Hematopoietic multipotent progenitor cell treated with erythropoietin and hydrocortisone succinate and interleukin-3 and kit ligand, for 15 days (in vitro differentiated cells): Measurements from ENCODE around the gene ITGB1BP1.

Source experiments
- DNase-seq: peaks from one replicate; pipeline ENCODE4 v3.0.0-alpha.2; 2015; ENCODE audit warnings: low spot score

The ITGB1BP1 gene

DNA sequence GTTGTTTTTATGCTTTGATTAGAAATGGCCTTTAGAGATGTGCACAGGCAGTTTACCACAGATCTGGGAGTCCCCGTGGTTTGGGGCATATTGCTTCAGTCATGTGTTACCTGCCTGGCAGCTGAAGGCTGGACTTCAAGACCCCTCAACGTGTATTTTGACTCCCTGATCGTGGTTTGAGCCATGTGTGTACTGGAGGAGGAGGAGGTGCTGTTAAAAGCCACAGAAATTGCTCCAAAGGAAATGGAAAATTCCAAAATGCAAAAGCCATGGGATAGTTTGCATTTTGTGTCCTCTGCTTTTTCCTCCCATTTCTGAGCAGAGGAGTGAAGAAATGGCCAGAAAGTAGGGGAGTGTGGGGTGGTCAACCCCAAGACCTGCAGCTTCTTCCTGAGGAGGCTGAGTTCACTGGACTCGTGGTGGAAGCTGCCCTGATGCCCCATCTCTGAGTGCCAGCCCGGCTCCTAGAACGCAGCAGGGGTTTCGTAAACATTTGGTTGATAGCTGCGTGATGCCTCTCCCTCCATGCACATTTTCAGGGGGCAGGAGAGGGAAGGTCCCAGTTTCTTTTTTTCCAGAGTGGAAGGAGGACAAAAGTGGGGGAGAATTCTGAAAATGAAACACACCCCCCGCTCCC lies 45.7 kb downstream of the ITGB1BP1 start:
- no peak for DNase-seq

DNA sequence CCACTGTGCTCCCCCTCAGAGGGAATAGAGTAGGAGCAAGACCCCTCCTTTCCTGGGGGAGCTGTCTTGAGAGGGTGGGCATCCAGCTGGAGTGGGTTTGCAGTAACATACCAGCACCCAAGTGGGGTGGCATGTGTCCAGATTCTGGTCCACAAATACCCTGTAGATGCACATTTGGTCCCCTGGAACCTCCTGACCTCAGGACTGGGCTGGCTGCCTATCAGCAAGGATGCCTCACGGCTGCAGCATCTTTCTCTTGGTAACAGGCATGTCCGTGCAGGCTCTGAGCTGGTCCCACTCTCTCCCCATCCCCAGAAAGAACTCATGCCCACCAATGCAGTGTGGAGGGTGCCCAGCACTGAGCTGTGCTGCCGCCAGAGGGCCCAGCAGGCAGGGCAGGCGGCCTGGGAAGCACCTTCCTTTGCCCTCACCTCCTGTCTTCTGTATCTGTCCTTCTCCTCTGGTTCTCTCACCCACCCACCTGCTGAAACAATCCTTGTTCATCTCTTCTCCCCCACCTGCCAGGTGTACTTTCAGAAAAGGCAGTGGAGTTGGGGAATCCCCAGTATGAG lies 47.4 kb downstream of the ITGB1BP1 start:
- no peak for DNase-seq

DNA sequence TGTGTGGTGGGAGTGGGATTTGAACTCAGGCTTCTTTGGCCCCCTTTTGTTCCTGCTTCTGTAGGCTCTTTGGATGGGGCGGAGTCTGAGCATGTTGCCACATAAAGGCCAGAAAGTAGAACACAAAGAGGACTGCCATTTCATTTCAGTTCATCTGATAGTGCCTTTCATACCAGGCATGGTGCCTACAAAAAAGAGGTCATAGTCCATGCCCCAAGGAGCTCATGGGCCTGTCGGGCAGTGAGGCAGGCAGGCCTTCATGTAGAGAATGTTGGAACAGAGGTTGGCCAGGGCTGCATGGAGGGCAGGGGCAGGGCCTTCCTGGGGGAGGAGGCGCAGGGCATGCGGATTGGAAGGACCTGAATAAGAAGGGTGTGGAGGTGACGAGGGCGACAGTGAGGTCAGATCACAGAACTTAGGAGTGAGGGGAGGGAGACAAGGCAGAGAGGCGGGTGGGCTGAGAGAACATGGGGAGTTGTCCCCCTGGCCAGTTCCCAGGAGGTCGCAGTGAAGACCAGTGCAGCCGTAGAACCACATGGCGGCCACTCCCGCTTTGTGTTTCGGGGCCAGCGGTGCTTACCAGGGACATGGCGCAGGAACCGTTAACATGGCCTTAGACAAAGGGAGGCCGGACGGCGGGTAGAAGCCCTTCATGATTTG lies 49.1 kb downstream of the ITGB1BP1 start:
- no peak for DNase-seq

DNA sequence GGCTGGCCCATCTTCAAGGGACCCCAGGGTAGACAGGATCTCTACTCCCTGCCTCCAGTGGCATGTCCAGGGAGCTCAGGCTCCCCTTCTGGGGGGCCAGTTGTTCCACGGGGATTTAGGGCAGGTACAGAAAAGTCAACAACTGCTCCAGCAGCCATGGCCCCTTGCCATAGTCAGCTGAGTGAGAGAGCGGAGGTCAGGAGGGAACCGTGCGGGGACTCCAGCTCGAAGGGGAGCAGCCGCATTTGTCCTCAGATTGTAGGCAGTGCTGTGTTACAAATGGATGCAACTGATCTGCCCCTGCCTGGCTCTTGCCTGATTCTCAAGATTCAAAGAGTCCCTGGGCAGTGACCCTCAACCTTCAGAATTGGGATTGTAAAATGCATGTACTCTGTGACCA lies 49.9 kb downstream of the ITGB1BP1 start:
- no peak for DNase-seq

DNA sequence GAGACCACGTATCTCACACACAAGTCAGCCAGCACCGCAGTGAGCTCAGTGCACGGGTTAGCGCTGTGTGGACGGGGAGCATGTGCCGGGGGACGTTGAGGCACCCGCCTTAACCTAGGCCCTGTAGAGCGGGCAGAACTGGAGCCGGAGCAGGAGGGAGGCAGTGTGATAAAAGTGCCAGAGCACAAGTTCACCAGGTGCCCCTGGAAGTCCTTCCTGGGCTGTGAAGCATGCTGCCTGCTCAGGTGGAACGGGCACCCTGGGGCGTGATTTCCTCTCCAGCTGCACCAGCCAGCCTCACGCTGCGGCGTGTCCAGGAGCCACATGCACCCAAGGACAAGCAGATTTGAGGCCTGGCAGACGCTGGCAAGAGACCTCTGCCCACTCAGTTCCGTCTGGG lies 50.3 kb downstream of the ITGB1BP1 start:
- no peak for DNase-seq

DNA sequence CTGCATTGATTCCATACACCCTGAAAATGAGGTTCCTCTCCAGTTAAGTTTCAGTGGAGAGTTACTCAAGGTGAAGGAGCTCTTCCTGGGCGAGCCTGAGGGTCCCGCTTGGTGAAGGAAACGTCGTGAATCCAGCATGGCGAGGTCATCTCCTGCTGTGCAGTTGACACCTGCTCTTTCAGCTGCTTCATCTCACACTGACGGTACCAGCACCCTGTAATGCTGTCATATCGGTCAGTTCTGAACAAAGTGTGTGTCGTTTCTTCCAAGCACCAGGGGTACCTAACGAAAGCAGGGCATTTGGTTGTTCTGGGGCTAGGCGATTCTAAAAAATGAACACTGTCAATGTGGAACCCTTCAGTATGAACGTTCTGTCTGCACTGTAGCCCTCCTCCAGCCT lies 52.6 kb downstream of the ITGB1BP1 start:
- no peak for DNase-seq

DNA sequence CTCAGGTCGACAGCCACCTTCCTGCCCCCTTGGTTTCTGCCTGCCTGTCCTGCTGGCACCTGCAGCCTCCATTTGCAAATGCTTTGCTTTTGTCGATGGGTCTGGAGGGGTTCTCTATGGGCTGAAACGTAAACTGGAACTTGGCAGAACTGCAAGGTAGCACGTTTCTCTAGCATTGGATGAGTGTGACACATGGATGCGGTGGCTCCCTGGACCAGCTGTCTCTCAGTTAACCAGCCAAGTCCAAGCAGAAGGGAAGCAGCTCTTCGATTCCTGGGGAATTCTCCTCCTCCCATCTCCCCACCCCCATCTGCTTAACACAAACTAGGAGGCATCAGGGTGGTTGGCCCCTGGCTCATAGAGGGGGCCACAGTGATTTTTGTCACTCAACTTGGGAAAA lies 57.3 kb downstream of the ITGB1BP1 start:
- DNase-seq: no peak

DNA sequence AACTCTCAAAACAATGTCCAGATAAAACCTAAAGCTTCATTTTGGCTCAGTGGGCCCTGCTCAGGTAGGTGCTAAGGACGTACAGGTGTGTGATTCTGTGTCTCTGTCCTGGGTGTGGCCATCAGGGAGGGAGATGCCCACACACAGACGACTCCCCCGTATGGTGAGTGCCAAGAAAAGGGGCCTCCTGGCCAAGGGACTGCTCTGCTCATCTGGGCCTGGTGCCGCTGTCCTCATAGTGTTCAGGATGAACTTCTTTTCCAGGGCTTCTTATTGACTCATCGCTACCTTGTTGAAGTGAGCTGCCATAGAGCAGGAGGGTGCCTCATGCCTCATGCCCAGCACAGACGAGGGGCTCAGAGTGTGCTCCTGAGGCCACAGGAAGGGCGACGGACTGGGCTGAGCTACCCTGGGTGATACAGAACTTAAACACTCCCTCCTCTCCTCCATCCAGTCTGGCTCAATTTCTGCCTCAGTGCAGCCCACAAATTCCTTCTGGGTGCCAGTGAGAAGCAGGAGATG lies 57.8 kb downstream of the ITGB1BP1 start:
- no peak for DNase-seq

DNA sequence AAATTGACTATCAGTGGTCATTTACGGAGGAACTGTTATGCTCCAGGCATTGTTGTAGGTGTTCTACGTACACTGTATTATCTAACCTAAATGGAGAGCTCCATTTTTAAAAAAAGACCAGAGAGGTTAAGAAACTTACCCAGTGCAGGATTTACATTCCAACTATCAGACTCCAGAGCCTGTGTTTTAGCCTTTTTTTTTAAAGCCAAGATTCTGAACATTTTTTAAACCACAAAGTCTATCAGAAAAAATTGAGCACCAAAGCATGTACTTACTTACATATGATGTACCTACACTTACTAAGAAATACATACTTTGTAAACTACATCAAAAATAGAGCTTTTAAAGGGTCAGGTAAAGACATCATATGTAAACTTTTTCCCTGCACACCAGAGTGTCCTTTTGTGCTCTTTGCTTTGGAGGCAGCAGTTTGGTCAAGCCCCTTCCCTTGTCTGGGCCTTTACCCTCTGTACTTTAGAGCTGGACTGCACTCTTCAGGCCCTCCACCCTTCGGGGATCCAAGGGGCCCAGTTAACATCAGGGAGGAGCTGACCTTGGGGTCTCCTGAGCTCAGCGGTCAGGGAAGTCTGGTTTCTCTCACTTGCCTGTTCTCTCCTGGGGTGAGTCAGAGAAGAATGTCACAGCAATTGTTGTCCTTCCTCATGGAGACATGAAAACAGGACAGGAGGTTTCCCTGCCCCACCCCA lies 58.4 kb downstream of the ITGB1BP1 start:
- DNase-seq: no peak

DNA sequence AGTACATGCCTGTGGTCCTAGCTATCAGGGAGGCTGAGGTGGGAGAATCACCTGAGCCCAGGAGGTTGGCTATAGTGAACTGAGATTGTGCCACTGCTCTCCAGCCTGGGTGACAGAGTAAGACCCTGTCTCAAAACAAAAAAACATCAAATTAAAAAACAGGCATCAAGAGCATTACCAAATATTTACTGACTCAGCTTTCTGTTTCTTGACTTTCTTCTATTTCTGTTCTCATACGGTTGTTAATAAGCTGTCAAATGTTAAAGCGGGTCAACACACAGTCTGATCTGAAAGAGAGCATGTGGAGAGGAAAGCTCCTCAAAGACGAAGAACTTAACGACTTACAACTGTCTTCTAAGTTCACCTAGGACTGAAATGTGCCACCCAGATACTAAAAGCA lies 59.0 kb downstream of the ITGB1BP1 start:
- DNase-seq: no peak

DNA sequence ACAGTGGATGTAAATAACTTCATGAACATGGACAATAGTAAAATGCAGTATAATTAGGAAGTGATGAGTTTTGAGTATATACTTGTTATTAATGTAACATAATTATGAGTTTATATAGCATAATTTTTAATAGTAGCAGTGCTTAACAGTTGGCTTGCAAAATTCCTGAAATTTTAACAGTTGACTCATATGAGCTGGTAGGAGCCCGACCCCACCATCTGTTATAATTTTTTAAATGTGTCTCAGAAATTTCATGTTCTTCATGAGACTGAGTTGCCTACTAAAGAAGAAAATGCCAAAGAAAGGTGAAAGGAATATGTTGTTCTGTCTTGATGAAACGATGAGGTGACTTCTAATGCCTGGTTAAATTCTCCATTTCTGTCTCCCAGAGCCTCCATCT lies 62.6 kb downstream of the ITGB1BP1 start:
- no peak for DNase-seq

DNA sequence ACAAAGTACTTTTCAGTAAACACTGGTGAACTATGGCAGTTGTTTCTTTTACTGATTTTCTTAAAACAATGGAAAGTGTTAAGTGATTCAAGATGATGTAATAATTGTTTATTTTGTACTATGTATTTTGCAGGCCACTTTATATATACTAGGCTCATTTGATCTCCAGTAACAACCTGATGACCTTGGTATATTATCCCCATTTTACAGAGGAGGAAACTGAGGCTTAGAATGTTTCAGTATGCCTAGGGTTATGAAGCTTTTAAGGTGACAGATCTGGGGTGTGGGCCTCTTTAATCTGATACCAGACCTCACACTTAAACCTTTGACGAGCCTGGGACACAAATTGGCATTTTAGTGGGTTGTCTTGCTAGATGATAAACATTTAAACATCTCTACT lies 63.2 kb downstream of the ITGB1BP1 start:
- DNase-seq: no peak

DNA sequence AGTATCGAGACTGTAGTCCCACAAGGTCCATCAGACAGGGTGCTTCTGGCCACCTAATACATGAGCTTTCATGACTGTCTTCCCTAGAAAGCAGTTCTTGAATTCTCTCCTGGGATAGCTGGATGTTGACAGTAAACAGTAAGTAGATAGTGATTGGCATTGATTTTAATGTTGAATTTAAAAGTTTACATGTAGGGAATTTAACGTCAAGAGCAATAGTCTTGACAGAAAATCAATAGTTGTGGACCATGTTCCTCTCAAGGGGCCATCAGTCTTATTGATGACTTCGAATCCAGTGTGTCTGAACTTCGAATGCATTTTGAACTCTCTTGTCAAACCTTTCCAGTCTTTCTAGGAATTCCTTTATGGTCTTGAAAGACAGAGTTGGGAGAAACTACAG lies 63.9 kb downstream of the ITGB1BP1 start:
- DNase-seq: no peak

DNA sequence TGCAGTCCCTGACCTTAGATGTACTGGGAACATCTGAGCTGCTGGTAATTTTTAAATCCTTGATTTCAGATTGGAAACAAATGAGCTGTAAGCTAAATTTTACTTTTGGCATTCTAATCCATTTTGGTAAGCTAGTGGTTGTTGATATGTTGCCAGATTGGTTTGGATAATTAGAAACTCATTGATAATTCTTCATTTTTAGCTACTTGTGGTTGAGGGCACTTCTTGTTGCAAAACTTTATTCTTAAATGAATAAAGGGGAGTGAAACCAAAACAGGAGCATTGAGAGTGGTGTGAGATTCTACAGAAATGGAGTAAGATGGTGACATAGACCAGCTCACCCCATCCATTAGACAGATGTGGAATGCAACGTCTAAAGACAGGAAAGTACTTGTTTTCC lies 64.5 kb downstream of the ITGB1BP1 start:
- no peak for DNase-seq

DNA sequence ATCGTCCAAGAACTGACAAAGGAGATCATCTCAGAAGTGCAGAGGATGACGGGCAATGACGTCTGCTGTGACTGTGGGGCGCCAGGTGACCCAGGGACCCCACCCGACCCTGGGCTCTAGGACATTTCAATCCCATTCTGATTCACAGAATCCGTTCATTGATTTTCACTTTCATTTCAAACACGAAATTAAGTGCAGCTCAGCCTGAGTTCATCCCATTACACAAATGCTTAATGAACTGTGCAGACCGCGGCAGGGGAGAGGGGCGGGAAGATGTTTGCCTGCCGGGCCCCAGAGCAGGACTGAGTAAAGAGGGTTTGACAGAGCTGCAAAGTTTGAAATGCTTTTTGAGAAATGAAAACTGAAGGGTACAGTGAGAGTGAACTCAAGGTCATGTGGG lies 67.1 kb downstream of the ITGB1BP1 start:
- DNase-seq: no peak

DNA sequence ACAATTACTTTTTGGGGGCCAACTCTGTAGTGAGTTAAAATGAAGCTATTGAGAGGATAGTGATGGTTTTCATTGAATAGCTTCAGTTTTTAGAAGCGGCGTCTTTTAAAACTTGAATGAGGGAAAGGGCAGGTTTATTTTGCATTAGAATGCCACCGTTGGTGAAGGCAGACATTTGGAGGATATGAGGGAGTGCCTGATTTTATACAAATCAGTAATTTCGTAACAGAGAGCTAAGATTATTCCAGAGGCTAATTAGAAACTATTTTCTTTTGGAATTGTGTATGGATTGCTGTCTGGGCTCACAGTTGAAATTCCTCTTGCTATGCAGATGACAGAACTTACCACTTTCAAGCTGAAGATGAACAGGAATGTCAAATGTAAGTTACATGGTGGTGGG lies 67.6 kb downstream of the ITGB1BP1 start:
- DNase-seq: no peak

DNA sequence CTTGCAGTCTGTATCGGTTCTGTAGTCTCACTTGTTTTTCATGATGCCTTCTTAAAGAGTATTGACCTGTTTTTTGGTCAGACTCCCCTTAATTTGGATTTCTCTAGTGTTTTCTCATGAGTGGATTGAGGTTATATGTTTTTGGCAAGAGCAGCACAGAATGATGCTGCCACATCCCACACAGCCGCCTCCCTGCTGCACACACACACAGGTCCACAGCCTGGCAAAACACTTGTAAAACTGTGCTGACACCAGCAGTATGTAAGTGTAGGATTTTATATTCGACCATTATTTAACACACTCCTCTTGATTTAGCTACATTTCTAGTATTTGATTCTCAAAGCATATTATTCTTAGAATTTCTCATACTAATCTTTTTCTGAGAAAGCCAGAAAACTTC lies 68.1 kb downstream of the ITGB1BP1 start:
- DNase-seq: no peak

DNA sequence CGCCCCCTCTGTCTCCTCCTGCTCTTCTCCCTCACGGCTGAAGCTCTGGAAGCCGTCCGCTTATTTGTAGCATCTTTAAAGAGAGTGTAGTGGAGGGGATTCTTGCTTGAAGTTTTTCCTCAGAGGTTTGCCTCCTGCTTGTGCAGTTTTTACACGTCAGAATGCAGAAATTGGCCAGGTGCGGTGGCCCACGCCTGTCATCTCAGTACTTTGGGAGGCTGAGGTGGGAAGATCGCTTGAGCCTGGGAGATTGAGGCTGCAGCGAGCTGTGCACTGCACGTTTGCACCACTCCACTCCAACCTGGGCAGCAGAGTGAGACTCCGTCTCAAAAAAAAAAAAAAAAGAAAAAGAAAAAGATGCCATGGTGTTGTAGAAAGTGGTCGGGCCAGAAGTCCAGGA lies 69.0 kb downstream of the ITGB1BP1 start:
- no peak for DNase-seq
